ENCODE results near the gene NACA.

NACA gene

GRCh38 chr12:56676851-56677580 lies 48.1 kb downstream of the NACA start:
- TF ChIP-seq CTCF (IDR thresholded peaks at IDR 0.05; ENCODE audit: low read depth, low read length), result no peak
- DNase-seq (ENCODE audit: extremely low read depth, low read depth), result no peak

GRCh38 chr12:56671608-56672007 lies 53.5 kb downstream of the NACA start:
- no peak for DNase-seq (ENCODE audit: extremely low read depth, low read depth)
- TF ChIP-seq CTCF (IDR thresholded peaks at IDR 0.05; ENCODE audit: low read depth, low read length), result no peak

- no peak for TF ChIP-seq CTCF (IDR thresholded peaks at IDR 0.05; ENCODE audit: low read depth, low read length)
- DNase-seq (ENCODE audit: extremely low read depth, low read depth), result no peak
These were observed 54.3 kb downstream of the NACA start for GRCh38 chr12:56670836-56671235.

- no peak for TF ChIP-seq CTCF (IDR thresholded peaks at IDR 0.05; ENCODE audit: low read depth, low read length)
- DNase-seq (ENCODE audit: extremely low read depth, low read depth), result no peak
These were observed 57.0 kb downstream of the NACA start for GRCh38 chr12:56668197-56668457.

Data from AG09319 (cell line).